Head of caudate nucleus (tissue), 42 donors: ENCODE data around the gene DUS1L.

ENCODE experiments used
- DNase-seq, 42 donors: peaks; one replicate each; pipeline versions ENCODE4 v3.0.0 to v3.0.0-alpha.2; 2020 to 2021; ENCODE audit warnings: mixed read lengths in 7 of 42
- intact Hi-C: fragments of 100-400 bp; cut with DNase I; formaldehyde crosslinking; loops from one replicate; pipeline ENCODE4 v1.15.0; 2022

DUS1L gene

DNA sequence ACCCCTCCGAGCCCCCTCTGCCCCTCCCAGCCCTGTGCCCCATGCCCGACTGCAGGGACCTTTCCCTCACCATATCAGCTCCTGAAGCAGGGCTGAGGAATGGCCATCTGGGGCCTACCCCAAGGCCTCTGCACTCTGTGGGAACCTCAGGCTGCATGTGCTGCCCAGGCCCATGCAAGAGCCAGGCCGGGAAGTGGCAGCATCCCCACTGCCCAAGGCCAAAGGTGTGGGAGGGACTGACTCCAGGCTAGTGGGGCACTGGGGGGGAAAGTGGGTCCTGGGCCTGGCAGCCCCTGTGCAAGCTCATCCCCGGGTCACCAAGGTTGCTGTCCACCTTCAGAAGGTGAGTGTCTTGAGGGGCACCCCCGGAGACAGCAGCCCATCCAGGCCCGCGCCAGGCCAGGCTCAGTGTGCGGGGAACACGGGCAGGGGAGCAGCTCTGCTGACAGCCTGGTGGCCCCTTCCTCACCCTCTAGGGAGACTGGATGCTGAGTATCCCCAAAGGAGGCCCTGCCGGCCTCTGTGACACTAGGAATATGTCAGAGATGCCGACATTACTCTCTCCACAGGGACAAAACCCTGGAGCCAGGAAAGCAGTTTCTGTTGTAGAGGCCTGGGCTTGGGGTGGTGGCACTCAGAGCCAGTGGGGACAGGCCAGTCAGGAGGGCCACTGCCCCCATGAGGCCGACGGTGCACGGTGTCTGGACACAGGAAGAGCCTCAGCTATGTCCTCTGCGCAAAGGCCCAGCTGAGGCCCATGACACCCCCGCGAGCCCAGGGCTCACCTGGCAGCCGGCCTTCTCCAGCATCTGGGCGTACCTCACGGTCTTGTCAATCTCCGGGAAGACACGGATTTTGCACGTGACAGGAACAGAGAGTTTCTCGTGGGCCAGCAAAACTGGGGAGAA lies 3.3 kb downstream of the DUS1L start:
- no peak for DNase-seq
- intact Hi-C loops = no loop called here

DNA sequence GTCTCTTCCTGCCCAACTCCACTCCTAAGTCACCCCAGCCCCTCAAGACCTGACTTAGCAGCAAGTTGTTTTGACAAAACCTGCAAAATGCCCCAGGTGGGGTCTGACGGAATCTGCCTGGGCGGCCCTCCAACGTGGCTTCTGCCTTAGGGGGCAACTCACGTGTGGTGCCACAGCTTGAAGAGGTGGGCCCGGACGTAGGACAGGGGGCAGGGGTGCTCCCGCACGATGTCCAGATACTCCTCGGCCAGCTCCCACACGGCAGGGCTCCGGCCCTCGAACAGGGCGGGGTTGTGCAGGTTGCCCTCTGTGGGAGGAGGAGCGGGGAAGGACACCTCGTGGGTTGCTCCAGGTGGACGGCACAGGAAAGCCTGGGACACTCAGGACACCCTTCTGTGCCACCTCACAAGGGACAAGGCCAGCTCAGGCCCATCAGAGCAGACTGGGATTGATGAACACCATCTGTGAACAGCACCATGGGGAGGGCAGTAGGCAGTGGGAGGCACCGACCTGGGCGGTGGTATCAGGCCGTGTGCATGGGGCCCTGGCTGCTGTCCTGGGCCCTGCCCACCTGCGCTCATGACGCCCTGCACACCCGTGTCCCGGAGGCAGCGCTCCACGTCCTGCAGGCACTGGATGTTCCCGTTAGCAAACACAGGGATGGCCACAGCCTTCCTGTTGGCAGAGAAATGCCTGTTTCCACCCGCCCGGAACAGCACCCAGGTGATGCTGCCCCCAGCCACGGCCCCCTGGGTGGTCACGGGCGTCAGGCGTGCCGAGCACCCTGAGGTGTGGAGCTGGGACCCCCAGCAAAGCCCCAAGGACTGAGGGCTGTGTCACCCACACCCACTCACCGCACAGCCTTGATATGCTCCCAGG lies 4.3 kb downstream of the DUS1L start:
- intact Hi-C loops = no loop called here
- DNase-seq = no peak

DNA sequence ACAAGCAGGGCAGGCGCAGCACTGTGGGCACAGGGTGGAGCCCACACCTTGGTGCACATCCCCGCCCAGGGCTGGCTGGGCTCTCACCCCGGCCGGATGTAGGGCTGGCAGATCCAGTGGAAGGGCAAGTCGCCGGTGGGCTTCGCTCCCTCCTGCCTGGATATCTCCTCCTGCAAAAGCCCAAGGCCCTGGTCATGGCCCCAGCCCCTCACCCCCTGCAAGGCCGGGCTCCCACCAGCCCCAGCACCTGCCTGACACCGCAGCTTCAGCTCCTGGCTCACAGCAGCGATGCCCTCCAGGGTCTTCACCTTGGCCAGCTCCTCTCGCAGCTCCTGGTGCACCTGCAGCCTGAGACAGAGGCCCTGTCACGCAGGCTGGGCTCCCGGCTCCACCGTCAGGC lies 5.0 kb downstream of the DUS1L start:
- no peak for DNase-seq
- intact Hi-C loops = no loop called here

DNA sequence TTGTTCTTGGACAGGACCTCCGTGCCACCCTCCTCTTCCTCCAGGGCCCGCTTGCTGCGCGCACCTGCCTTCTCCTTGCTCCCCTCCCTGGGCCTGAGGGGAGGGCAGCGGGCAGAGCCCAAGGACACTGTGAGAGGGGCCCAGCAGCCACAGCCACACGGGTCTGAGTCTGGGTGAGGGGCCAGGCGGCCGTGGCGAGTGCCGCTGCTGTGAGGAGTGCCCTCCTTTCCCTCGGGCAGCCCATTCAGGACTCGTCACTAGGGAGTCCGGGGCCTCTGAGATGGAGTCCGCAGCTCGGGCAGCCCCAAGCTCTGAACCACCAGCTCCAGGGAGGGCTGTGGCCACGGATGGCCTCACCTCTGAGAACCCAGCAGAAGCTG lies 5.6 kb downstream of the DUS1L start:
- intact Hi-C loops = no loop called here
- no peak for DNase-seq

GRCh38 chr17:82059272-82060000 lies 6.2 kb downstream of the DUS1L start:
- no peak for DNase-seq
- intact Hi-C loops = loop anchor here (5.0 kb wide), 1 partner anchor 38 kb away; the partner anchor contains the start of gene FASN

GRCh38 chr17:82058855-82059249 lies 6.8 kb downstream of the DUS1L start:
- intact Hi-C loops = loop anchor here (5.0 kb wide), 1 partner anchor 38 kb away; the partner anchor contains the start of gene FASN
- no peak for DNase-seq

- no peak for DNase-seq
- intact Hi-C loops = loop anchor here (5.0 kb wide), 1 partner anchor 39 kb away; the partner anchor contains the start of gene FASN
These were observed 7.3 kb downstream of the DUS1L start for GRCh38 chr17:82058230-82058854.

DNA sequence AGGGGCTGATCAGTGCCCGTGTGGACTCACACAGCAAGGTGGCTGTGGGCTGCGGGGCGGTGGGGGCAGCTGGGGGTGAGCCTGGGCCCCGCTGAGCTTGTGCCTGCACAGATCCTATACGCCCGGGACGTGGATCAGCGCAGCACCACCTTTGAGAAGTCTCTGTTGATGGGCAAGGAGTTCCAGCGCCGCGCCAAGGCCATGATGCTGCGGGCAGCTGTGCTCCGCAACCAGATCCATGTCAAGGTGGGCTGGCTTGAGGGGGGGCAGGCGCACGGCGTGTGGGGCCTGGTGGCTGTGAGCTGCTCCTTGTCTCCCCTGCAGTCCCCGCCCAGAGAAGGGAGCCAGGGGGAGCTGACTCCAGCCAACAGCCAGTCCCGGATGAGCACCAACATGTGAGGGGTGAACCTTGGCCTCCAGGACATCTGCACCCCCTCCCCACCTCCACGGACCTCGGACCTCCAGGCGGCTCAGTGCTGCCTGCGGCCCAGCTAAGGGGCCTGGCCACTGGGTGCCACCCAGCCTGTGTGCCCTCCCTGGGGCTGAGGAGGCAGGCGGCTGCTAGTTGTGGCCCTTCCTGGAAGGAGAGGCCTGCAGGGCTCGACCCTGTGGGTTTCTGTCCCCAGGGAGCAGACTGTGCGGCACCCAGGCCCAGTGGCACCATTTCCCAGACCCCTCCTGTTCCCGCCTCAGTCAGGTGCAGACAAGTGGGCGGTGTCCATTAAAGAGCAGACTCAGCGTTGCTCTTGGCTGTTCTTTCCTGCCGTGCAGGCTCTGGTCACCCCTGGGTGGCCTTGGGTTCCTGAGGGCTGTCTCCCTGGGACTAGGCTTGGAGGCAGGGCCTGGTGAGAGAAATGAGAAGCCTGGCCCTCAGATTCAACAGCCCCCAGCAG lies 8.6 kb downstream of the DUS1L start:
- DNase-seq = no peak
- intact Hi-C loops = loop anchor here (5.0 kb wide), 1 partner anchor 40 kb away; the partner anchor contains the start of gene FASN

- intact Hi-C loops = loop anchor here (5.0 kb wide), 1 partner anchor 41 kb away; the partner anchor contains the start of gene FASN
- DNase-seq = no peak
These were observed 9.5 kb downstream of the DUS1L start for GRCh38 chr17:82055965-82056728.

GRCh38 chr17:82055023-82055964 lies 10.3 kb downstream of the DUS1L start:
- intact Hi-C loops = loop anchor here (5.0 kb wide), 1 partner anchor 42 kb away; the partner anchor contains the start of gene FASN
- DNase-seq = no peak

GRCh38 chr17:82054351-82055022 lies 11.1 kb downstream of the DUS1L start:
- DNase-seq = no peak
- intact Hi-C loops = loop anchor here (5.0 kb wide), 1 partner anchor 43 kb away; the partner anchor contains the start of gene FASN

DNA sequence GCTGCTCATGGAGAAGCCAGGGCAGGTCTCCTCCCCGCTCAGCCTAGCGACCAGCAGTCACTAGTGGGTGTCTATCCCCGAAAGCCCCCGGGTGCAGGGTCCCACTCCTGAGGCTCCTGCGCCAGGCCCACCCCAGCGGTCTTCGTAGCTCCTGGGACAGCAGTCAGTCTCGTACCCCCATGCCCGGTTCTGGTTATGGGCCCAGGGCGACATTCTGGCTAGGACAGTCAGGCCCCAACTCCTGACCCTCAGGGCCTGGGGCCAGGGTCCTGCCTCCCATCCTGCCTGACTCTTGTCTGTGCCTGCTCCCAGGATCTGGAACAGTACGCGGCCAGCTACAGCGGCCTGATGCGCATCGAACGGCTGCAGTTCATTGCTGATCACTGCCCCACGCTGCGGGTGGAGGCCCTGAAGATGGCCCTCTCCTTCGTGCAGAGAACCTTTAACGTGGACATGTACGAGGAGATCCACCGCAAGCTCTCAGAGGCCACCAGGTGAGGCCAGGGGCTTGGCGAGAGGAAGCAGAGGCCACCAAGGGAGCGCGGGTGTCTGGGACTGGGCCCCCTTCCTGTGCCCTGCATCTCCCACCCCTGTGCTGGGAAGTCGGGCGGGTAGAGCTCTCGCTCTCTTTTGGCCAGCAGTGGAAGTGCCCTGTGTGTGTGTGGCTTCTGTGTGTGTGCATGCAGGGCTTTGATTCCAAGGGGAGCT lies 11.9 kb downstream of the DUS1L start:
- intact Hi-C loops = no loop called here
- no peak for DNase-seq

DNA sequence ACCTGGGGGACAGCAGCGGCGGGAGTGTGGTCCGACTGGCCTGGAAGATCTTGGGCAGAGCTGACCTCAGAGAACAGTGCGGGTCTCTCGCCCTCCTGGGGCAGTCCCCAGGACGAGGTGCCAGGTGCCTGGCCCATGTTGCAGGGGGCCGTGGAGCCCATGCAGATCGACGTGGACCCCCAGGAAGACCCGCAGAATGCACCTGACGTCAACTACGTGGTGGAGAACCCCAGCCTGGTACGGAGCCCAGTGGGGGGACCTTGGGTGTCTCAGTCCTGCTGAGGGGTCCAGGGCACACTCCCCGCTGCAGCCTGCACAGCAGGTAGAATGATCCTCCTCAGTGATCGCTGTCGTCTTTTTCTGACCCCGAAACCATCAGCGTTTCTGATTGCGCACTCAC lies 12.5 kb downstream of the DUS1L start:
- intact Hi-C loops = no loop called here
- no peak for DNase-seq

DNA sequence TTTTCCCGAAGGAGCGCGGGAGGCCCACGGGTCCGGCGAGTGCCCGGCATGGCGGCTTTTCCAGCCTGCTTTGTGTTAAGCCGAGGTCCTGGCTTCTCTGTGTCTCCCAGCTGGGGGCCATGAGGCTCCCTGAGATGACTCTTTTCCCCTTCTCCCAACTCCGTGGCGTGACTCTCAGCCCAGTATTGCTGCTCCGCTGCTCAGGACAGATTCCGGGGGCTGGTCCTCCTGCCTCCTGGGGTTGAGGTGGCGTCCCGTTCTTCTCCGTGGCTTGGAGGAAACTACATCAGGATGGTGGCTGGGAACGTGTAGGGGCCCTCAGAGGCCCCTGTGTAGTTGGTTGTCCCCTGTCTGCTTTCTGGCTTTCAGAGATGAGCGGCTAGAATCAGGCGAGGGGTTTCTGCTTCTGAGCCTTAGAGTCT lies 13.0 kb downstream of the DUS1L start:
- intact Hi-C loops = no loop called here
- DNase-seq = no peak
